ENCODE results near the gene BMP7. TPM values are rescaled to one million over a fixed set of nuclear protein-coding genes. Genes with fewer than 3 reads are reported as not detected.

The BMP7 gene
- total and polyA plus RNA-seq, 9 of the 15 experiments (the other 6 are each of a cell fraction or from before 2014, with no cell fraction given), result 0.18 TPM; not detected in 8

GRCh38 chr20:57244627-57245214 lies 21.7 kb downstream of the BMP7 start (continued):
- TF ChIP-seq ZBTB11 (CRISPR knock-in tag; IDR thresholded peaks at IDR 0.05) (peak in 1 of 3 experiments; percentile 77; a peak in 2 of 6 replicates), ZBTB7A (IDR thresholded peaks at IDR 0.05; ENCODE audit: borderline replicate concordance, control insufficient read depth, low read depth, low read length) (no peak), RNF219 (CRISPR knock-in tag; IDR thresholded peaks at IDR 0.05) (no peak), CREBBP (IDR thresholded peaks at IDR 0.05; ENCODE audit: low read depth, low read length) (no peak), REST (IDR thresholded peaks at IDR 0.05; ENCODE audit: borderline replicate concordance) (peak; percentile 21; the same call in 1 of the 2 replicates), REST (CRISPR knock-in tag; IDR thresholded peaks at IDR 0.05; ENCODE audit: low read depth) (no peak), ZNF507 (tag; conservative IDR thresholded peaks at IDR 0.05) (no peak), L3MBTL2 (IDR thresholded peaks at IDR 0.05) (0 out of 2 replicates have a peak, but pooled peaks have one; percentile 18), RAD21 (CRISPR knock-in tag; conservative IDR thresholded peaks at IDR 0.05 in 1 of 2, IDR thresholded peaks at IDR 0.05 in 1 of 2) (peak; percentile 14 to 34; a peak in 2 of 4 replicates), ZNF197 (CRISPR knock-in tag; IDR thresholded peaks at IDR 0.05; ENCODE audit: low read depth) (no peak), CGGBP1 (CRISPR knock-in tag; IDR thresholded peaks at IDR 0.05) (no peak)

All from K562 (cell line).